HG03378 (cell line): Measurements from ENCODE around the gene RNASEH2C.
"Not testable (repeated sequence)": the region's sequence is repeated elsewhere in the genome, so short reads cannot be mapped to it uniquely, and the experiment has no call there.

Source experiments
- ATAC-seq: cut with Tn5 transposase; IDR thresholded peaks from one replicate; pipeline ENCODE4 v1.9.1; 2021; ENCODE audit warnings: mild to moderate bottlenecking, moderate library complexity; ENCODE audit not compliant: unreplicated experiment

RNASEH2C gene

GRCh38 chr11:65720211-65720934, at the start of gene RNASEH2C:
Gene RNASEH2C (minus strand): TSS chr11:65720798. CDS start chr11:65720758, 40 bp downstream.
- ATAC-seq, result peak; percentile 52

DNA sequence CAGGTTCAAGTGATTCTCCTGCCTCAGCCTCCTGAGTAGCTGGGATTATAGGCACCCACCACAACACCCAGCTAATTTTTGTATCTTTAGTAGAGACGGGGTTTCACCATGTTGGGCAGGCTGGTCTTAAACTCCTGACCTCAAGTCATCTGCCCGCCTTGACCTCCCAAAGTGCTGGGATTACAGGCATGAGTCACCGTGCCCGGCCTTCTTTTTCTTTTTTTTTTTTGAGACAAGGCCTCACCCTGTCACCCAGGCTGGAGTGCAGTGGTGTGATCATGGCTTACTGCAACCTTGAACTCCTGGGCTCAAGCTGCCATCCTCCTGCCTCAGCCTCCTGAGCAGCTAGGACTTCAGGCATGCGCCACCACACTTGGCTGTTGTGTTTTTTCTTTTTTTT, 47.2 kb upstream of the RNASEH2C start:
- ATAC-seq, result not testable (repeated sequence)

DNA sequence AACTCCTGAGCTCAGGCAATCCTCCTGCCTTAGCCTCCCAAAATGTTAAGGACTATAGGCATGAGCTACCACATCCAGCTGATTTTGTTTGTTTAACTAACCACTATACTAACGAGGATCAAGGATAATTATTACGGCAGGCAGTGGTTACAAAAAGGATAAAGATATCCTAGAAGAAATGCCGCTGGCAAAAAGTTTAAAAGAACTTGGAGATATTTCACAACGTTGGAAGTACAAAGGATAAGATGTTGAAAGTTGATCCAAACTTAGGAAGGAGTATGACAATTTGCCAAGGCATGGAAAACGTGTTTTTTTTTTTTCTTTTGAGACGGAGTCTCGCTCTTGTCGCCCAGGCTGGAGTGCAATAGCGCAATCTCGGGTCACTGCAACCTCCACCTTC, 46.8 kb upstream of the RNASEH2C start:
- no peak for ATAC-seq

DNA sequence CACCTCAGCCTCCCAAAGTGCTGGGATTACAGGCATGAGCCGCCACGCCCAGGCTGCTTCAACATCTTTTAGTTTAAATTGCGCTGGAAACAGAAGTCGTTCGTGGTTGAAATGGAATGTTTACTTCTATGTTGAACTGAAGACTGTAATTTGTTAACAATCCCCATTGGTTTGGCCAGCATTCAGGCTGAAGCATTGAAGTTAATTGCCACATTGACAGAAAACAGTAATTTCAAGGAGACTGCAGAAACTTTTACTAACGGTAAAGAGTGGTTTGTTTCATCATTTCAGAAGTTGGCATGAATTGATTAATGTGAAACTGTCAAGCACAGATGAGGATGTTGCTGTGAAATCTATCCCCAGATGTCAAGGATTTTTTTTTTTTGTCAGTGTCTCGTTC, 45.9 kb upstream of the RNASEH2C start:
- ATAC-seq, result no peak

GRCh38 chr11:65764434-65764833, 43.8 kb upstream of the RNASEH2C start:
- no peak for ATAC-seq

DNA sequence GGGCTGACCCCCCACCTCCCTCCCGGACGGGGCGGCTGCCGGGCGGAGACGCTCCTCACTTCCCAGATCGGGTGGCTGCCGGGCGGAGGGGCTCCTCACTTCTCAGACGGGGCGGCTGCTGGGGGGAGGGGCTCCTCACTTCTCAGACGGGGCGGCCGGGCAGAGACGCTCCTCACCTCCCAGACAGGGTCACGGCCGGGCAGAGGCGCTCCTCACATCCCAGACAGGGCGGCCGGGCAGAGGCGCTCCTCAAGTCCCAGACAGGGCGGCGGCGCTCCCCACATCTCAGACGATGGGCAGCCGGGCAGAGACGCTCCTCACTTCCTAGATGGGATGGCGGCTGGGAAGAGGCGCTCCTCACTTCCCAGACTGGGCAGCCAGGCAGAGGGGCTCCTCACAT, 42.2 kb upstream of the RNASEH2C start:
- not testable (repeated sequence) for ATAC-seq

DNA sequence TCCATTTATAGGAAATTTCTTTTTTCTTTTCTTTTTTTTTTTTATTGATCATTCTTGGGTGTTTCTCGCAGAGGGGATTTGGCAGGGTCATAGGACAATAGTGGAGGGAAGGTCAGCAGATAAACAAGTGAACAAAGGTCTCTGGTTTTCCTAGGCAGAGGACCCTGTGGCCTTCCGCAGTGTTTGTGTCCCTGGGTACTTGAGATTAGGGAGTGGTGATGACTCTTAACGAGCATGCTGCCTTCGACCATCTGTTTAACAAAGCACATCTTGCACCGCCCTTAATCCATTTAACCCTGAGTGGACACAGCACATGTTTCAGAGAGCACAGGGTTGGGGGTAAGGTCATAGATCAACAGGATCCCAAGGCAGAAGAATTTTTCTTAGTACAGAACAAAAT, 41.6 kb upstream of the RNASEH2C start:
- not testable (repeated sequence) for ATAC-seq

- no peak for ATAC-seq
Measured at GRCh38 chr11:65745049-65745448, 24.5 kb upstream of the RNASEH2C start.

- no peak for ATAC-seq
Measured at GRCh38 chr11:65744699-65745042, 24.1 kb upstream of the RNASEH2C start.

DNA sequence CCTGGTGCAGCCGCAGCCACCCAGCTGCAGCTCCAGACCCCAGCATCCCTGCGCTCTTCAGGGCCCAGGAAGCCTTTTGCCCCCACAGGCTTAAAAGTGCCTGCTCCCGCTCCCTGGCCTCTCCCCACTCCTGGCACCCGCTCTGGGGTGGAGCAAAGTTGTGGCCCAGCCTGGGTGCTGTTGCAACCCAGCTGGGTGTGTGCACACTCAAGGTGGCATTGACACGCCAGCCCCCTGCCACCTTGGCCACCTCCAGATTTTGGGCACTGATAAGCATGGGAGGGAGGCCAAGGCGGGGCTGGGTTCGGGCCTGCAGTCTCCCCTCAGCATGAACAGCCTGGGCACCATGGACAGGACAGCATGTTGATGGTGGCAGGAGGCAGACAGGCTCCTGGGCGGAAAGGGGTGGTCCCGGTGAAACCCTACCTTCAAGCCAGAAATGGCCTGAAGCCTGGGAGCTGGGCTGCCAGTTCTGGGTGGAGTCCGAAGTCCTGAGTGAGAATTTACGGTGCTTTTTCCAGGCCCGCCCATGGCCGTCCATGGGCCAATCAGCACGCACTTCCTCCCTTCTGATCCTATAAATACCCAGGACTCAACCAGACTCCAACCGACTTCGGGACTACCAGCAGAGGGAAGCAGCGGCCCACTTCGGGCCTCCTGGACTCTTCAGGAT, 23.6 kb upstream of the RNASEH2C start:
- no peak for ATAC-seq

GRCh38 chr11:65743681-65744025, 23.1 kb upstream of the RNASEH2C start:
- ATAC-seq, result no peak

DNA sequence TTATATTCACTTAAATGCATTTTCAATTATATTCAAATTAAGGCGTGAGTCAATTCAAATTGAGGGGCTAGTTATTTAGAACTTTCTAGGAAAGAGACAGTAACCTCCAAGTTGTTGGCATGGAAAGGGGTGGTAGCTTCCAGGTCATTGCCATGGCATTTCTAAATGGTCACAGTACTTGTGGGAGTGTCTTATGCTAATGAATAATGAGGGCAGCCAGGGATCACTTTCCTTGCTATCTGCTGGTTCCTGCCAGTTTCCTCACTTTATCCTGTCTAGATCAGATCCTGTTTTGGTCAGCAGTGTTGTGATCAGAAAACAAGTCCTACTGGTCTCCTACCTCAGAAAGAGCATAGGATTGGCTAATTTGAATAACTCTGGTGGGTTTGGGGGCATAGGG, 21.8 kb upstream of the RNASEH2C start:
- ATAC-seq, result no peak

DNA sequence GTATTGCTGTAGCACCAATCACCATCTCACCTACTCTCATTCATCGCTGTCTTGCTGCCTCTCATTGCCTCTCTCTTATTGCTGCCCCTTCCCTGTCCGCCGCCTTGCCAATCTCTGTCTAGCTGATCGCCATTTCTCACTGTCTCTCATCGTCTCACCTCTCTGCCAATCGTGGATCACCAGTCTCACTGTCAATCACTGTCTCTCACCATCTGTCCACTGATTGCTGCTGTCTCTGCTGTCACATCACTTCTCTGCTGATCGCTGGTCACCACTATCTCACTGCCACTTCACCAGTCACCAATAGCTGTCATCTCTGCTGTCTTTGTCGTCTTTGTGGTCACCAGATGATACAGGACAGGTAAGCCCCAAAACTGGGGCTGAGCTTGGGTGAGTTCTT, 20.6 kb upstream of the RNASEH2C start:
- ATAC-seq, result no peak

DNA sequence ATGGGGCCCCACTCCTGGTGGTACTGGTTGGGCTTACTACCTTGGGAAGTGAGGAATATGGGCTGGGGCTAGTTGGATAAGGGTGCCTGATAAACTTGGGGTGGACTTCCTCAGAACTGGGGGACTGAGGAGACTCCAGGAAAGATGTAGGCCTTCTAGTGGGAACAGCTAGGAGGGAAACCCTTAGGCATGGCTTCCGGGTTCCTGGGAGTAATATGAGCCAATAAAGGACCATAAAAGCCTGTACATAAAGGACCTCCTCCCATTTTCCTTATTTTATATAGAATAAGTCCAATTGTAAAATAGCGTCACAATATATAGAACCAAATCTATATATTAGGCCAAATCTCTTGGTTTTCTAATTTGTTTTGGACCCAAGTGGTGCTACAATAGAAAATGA, 18.4 kb upstream of the RNASEH2C start:
- ATAC-seq, result no peak

DNA sequence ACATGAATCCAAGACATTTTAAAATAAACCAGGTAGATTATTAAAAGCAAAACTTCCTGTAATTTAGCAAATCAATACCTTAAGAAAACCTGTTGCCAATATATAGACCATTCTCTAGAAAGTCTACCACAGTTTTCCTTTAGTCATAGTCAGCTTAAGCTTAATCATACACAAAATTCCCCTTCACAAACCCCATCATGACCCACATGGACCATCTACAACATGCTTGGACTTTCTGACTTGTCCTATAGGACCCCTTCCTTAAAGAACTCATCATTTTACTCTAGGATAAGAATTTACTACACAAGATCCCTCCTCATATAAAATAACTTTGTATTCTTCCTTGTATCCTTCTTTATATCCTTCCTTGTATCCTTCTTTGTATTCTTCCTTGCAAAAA, 16.2 kb upstream of the RNASEH2C start:
- no peak for ATAC-seq

- ATAC-seq, result not testable (repeated sequence)
Measured at GRCh38 chr11:65735111-65735510, 14.5 kb upstream of the RNASEH2C start.

DNA sequence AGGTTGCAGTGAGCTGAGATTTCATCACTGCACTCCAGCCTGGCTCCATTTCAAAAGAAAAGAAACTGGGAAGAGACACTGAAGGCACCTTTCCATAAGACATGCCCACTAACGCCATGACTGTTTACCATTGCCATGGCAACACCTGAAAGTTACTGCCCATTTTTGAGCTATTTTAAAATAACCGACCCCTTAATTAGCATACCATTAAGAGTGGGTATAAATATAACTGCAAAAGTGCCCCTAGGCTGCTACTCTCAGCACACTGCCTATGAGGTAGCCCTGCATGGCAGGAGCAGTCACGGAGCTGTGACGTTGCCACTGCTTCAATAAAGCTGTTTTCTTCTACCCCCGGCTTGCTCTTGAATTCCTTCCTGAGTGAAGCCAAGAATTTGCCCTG, 9.9 kb upstream of the RNASEH2C start:
- no peak for ATAC-seq

GRCh38 chr11:65727865-65728264, 7.3 kb upstream of the RNASEH2C start:
- ATAC-seq, result no peak

DNA sequence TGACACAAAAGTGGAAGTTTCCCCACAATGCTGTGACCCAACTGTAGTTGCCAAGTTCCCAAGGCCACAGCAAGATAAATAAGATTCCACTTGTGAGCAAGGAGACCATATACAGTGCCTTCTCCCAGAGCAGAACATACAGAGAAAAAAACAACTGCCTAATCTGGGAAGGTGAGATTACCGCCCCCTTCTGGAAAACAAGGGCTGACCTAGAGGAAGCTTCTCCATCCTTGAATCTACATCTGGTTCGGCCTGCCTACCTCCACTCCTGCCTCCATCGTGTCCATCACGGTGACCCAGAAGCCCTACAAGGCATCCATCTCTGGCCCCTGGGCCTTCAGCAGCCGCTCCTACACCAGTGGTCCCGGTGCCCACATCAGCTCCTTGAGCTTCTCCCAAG, 6.1 kb upstream of the RNASEH2C start:
- ATAC-seq, result no peak

- no peak for ATAC-seq
Measured at GRCh38 chr11:65722261-65722660, 1.7 kb upstream of the RNASEH2C start.

DNA sequence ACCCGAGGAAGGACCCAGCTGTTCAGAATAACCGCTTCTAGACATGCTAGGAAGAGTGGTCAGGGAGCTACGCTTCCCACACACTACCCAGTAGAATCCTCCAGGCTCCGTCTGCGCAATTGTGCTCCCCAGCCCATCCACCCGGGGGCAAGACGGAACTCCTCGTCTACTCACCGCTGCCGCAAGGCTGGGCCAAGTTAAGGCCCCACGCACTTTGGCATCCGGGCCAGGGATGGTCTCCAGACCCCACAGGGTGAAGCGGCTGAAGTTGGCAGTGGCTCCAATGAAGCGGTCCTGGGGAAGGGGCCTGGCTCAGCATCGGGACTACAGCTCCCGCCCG, 757 bp downstream of the RNASEH2C start:
- ATAC-seq, result peak; percentile 7

- ATAC-seq, result no peak
Measured at GRCh38 chr11:65718964-65719492, 1.6 kb downstream of the RNASEH2C start.

DNA sequence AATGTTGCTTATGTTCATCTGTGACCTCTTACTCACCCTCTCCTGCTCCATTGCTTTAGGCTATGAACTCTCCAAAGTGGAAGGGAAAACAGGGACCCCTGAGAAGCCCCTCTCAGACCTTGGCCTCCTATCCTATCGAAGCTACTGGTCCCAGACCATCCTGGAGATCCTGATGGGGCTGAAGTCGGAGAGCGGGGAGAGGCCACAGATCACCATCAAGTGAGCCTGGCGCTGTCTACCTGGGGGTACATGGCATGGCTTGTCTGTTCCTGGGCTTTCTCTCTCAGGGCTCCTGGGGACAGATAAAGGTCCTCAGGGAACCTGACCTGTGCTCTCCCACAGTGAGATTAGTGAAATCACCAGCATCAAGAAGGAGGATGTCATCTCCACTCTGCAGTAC, 2.1 kb downstream of the RNASEH2C start:
- no peak for ATAC-seq
